Endothelial cell (in vitro differentiated cells): Measurements from ENCODE around the gene NDUFB10. TPM values are rescaled to one million over a fixed set of nuclear protein-coding genes. Genes with fewer than 3 reads are reported as not detected.
A peak's percentile ranks its signal among the peaks of the same experiment; 100 is the strongest.

ENCODE experiments used
- DNase-seq: peaks from one replicate; pipeline ENCODE4 v3.0.0; 2021; ENCODE audit warnings: low spot score
- H3K27ac Mint-ChIP-seq: one replicate; pipeline ENCODE4 v1.8.0; 2021; ENCODE audit warnings: mixed read lengths, inconsistent platforms; ENCODE audit not compliant: unreplicated experiment
- H3K27me3 Mint-ChIP-seq: one replicate; pipeline ENCODE4 v1.8.0; 2021; ENCODE audit warnings: mild to moderate bottlenecking, moderate library complexity, mixed read lengths, inconsistent platforms; ENCODE audit not compliant: unreplicated experiment
- H3K36me3 Mint-ChIP-seq: one replicate; pipeline ENCODE4 v1.8.0; 2021; ENCODE audit warnings: mild to moderate bottlenecking, low read depth, mixed read lengths, inconsistent platforms; ENCODE audit not compliant: unreplicated experiment
- H3K4me1 Mint-ChIP-seq: one replicate; pipeline ENCODE4 v1.8.0; 2021; ENCODE audit warnings: mild to moderate bottlenecking, mixed read lengths, inconsistent platforms; ENCODE audit not compliant: unreplicated experiment
- H3K4me3 Mint-ChIP-seq: one replicate; pipeline ENCODE4 v1.8.0; 2021; ENCODE audit warnings: mild to moderate bottlenecking, mixed read lengths, inconsistent platforms; ENCODE audit not compliant: unreplicated experiment
- H3K9me3 Mint-ChIP-seq: one replicate; pipeline ENCODE4 v1.8.0; 2021; ENCODE audit warnings: mixed read lengths, inconsistent platforms; ENCODE audit not compliant: unreplicated experiment
- total RNA-seq: library from RNA; stranded (reverse); fragmentation: NEBNext Ultra II Directional; extraction: Animal tissue kit (Norgen Biotek cat#: 25700); gene quantifications from one replicate; pipeline ENCODE4 v1.2.1, GENCODE V29; 2021; ENCODE audit not compliant: unreplicated experiment
- TF ChIP-seq, protein P1 (sequence below): fragments of 200-600 bp; sonication (generic); IDR thresholded peaks from one replicate; pipeline ENCODE4 v1.5.0; 2021; ENCODE audit warnings: antibody characterized with exemption; ENCODE audit not compliant: unreplicated experiment

NDUFB10 gene
- total RNA-seq, 1 donor from 2014 or later: 122 TPM

DNA sequence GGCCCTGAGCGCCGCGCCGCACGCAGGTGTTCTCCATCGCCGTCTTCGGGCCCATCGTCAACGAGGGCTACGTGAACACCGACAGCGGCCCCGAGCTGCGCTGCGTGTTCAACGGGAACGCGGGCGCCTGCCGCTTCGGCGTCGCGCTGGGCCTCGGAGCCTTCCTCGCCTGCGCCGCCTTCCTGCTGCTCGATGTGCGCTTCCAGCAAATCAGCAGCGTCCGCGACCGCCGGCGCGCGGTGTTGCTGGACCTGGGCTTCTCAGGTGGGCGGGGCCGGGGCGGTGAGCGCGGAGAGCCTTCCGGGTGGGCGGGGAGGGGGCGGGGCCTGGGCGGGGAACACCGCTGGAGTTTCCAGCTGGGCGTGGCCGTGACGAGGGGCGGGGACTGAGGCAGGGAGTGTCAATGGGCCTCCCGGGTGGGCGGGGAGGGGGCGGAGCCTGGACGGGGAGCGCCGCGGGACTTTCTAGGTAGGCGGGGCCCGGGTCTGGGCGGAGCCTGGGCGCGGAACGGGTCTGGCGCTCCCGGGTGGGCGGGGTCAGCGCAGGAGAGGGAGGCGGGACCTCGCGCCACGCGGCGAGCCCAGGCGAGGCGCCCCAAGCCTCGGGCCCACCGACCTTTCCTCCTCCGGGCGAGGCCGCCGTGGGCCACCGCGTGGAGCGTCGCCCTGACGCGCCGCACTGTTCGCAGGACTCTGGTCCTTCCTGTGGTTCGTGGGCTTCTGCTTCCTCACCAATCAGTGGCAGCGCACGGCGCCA, 32.8 kb downstream of the NDUFB10 start:
- TF ChIP-seq, protein P1, sequence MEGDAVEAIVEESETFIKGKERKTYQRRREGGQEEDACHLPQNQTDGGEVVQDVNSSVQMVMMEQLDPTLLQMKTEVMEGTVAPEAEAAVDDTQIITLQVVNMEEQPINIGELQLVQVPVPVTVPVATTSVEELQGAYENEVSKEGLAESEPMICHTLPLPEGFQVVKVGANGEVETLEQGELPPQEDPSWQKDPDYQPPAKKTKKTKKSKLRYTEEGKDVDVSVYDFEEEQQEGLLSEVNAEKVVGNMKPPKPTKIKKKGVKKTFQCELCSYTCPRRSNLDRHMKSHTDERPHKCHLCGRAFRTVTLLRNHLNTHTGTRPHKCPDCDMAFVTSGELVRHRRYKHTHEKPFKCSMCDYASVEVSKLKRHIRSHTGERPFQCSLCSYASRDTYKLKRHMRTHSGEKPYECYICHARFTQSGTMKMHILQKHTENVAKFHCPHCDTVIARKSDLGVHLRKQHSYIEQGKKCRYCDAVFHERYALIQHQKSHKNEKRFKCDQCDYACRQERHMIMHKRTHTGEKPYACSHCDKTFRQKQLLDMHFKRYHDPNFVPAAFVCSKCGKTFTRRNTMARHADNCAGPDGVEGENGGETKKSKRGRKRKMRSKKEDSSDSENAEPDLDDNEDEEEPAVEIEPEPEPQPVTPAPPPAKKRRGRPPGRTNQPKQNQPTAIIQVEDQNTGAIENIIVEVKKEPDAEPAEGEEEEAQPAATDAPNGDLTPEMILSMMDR: no peak
- Mint-ChIP-seq H3K4me3 (no peak overlapping the region), H3K9me3 (no peaks in the 10 kb centered on the region), H3K4me1 (peaks cover 4% of the 10 kb centered on the region), H3K27me3 (peaks cover 20% of the 10 kb centered on the region), H3K36me3 (peaks cover 5% of the 10 kb centered on the region), H3K27ac (no peak overlapping the region)
- peak; percentile 94 for DNase-seq

DNA sequence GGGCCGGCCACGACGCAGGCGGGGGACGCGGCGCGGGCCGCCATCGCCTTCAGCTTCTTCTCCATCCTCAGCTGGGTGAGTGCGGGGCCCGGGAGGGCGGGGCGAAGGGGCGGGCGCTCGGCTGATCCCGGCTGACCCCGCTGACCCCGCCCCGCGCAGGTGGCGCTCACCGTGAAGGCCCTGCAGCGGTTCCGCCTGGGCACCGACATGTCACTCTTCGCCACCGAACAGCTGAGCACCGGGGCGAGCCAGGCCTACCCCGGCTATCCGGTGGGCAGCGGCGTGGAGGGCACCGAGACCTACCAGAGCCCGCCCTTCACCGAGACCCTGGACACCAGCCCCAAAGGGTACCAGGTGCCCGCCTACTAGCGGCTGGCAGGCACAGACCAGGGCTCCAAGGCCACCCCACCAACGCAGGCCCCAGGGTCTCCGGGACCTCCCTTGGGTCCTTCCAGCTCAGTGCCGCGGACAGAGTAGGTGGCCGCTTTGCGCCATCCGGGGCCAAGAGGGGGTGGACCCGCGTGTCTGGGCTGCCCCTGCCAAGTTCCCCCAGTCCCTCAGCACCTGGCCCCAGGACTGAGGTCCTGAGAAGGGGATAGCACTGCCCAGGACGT, 33.5 kb downstream of the NDUFB10 start:
- Mint-ChIP-seq H3K27ac (no peak overlapping the region), H3K36me3 (peaks cover 9% of the 10 kb centered on the region)

DNA sequence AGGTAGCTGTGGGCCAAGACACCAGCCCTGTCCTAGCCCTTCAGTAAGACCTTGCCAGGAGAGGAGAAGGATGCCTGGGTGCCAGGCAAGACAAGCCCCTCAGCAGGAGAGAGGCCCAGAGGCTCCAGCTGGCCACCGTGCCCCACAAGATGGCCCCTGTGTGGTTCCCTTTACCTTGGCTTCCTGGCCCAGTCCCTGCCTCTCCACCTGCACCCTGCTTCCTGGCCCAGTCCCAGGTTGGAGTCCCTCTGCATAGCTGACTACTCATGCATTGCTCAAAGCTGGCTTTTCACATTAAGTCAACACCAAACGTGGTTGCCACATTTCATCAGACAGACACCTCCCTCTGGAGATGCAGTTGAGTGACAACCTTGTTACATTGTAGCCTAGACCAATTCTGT, 34.4 kb downstream of the NDUFB10 start:
- H3K27ac Mint-ChIP-seq: peak overlapping the region; percentile 64
- DNase-seq: no peak
- H3K27me3 Mint-ChIP-seq: peaks cover 13% of the 10 kb centered on the region
- H3K4me1 Mint-ChIP-seq: peaks cover 4% of the 10 kb centered on the region
- peaks cover 9% of the 10 kb centered on the region for H3K36me3 Mint-ChIP-seq
- peak overlapping the region; percentile 31 for H3K4me3 Mint-ChIP-seq
- no peaks in the 10 kb centered on the region for H3K9me3 Mint-ChIP-seq
- TF ChIP-seq, protein P1: no peak

More for the DNA sequence above, 33.5 kb downstream of the NDUFB10 start:
- H3K4me1 Mint-ChIP-seq: peaks cover 4% of the 10 kb centered on the region
- peaks cover 20% of the 10 kb centered on the region for H3K27me3 Mint-ChIP-seq
- DNase-seq: no peak
- no peaks in the 10 kb centered on the region for H3K9me3 Mint-ChIP-seq
- TF ChIP-seq, protein P1: no peak
- no peak overlapping the region for H3K4me3 Mint-ChIP-seq

DNA sequence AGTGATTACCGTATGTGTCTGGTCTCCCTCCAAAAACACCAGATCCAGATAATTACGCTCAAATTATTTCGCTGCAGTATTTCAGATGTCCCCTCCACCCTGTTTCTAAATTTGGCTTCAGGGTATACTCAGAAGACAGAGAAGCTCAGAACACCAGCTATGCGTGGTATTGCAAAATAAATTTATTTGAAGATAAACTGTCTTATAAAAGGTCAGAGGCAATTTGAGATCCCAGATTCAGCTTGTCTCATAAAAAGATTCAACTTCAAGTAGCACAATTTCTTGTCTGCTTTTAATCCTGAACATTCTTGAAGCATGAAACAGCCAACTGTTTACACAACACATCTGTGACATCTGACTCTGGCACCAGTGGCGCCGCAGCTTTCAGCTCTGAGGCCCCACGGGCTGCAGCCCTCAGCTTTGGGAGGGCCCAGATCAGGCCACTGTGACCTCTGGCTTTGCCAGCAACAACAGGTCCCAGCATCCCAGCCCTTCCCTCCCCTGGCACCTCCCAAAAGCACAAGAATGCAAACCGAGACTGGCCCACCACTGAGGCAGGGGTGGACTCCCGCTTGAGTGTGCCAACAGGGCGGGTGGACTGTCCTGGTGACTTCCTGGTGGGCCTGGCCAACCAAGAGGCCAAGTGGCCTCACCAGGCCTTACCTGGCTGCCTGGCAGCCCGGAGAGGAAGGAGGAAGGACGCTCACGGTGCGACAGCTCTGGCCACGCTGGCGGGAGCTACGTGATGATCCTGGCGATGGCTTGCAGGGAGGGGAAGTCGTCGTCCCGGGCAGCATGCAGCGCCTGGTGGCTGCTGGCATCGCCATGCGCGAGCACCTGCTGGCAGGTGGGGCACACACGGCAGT, 38.4 kb downstream of the NDUFB10 start:
- H3K27ac Mint-ChIP-seq: no peak overlapping the region
- no peaks in the 10 kb centered on the region for H3K9me3 Mint-ChIP-seq
- no peaks in the 10 kb centered on the region for H3K4me1 Mint-ChIP-seq

More for the DNA sequence above, 38.4 kb downstream of the NDUFB10 start:
- Mint-ChIP-seq H3K27me3 (peaks cover 9% of the 10 kb centered on the region), H3K4me3 (peak overlapping the region; percentile 49), H3K36me3 (peaks cover 9% of the 10 kb centered on the region)
- TF ChIP-seq, protein P1: no peak
- no peak for DNase-seq
